Epithelial cell of esophagus (primary cell): ENCODE data around the gene NT5C3B.
"Not testable (repeated sequence)": the region's sequence is repeated elsewhere in the genome, so short reads cannot be mapped to it uniquely, and the experiment has no call there.

Experiments
- DNase-seq: peaks from one replicate; pipeline ENCODE4 v3.0.0; 2010; ENCODE audit warnings: low read depth
- H3K4me3 ChIP-seq: 2 replicates; pipeline ENCODE4 v1.5.1; 2011; ENCODE audit warnings: mild to moderate bottlenecking, low read length, control low read depth
- TF ChIP-seq, protein P1 (sequence below): IDR thresholded peaks from 2 replicates; pipeline ENCODE4 v1.5.1; 2011; ENCODE audit warnings: low read depth, mild to moderate bottlenecking, low read length, control low read depth, inconsistent platforms; ENCODE audit not compliant: insufficient read depth; ENCODE audit errors: missing control alignments

Gene NT5C3B

DNA sequence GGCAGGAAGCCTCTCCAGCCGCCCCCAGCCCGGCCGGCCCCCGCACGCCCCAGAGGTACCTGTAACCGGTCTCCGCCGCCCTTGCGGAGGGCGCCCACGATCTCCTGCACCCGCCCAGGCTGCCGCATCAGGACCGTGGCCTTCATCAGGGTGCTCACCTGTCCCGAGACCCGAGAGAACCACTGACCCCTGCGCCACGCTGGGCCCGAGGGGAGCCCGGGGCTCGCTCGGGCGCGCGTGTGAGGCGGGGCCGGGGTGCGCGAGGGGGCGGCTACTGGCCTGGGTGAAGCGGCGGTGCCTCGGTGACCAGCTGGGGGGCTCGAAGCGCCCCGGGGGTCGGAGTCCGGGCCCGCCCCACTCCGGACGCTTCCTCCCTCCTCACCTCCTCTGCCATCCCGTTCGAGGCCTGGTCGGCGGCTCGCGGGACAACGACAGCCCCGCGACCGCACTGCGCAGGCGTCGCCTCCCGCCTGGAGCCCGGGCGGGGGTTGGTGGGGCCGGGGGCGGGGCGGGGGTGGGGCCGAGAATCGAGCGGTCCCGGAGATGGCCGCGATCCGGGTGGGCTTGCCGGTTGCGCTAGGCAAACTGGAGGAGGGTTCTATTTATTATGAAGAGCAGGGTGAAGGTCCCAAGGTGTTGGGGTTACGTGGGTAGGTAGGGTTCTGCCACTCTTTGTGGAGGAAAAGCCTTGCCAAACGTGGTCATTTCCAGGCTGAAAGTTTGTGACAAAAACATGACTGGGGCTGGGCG is at the start of gene NT5C3B:
TSS of gene NT5C3B (minus strand) at position 433 of the 750 bp plus-strand sequence. CDS start at position 394, 39 bp downstream.
- TF ChIP-seq, protein P1, sequence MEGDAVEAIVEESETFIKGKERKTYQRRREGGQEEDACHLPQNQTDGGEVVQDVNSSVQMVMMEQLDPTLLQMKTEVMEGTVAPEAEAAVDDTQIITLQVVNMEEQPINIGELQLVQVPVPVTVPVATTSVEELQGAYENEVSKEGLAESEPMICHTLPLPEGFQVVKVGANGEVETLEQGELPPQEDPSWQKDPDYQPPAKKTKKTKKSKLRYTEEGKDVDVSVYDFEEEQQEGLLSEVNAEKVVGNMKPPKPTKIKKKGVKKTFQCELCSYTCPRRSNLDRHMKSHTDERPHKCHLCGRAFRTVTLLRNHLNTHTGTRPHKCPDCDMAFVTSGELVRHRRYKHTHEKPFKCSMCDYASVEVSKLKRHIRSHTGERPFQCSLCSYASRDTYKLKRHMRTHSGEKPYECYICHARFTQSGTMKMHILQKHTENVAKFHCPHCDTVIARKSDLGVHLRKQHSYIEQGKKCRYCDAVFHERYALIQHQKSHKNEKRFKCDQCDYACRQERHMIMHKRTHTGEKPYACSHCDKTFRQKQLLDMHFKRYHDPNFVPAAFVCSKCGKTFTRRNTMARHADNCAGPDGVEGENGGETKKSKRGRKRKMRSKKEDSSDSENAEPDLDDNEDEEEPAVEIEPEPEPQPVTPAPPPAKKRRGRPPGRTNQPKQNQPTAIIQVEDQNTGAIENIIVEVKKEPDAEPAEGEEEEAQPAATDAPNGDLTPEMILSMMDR, result no peak
- peak within 1 kb of the TSS; percentile 66 for H3K4me3 ChIP-seq
- peak; percentile 26 for DNase-seq

DNA sequence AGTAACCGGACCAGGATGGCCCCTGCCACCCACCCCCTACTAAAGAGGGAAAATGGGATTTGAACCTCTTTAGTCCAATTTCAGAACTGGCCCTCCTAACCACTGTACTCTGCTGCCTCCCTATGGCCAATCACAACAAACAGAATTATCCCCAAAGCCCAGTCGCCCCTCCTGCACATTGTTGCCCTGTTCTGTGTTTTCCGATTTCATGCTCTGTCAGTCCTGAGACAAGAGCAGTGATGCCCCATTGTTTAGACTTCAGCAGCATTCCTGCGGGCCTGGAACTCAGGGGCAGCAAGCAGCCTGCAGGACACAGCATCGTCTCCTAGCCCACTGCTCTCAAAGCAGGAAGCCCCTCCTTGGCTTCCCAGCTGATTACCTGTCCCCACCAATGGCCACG is 49.7 kb upstream of the NT5C3B start:
- H3K4me3 ChIP-seq, result no peak overlapping the region
- no peak for DNase-seq
- TF ChIP-seq, protein P1, result peak; percentile 40

DNA sequence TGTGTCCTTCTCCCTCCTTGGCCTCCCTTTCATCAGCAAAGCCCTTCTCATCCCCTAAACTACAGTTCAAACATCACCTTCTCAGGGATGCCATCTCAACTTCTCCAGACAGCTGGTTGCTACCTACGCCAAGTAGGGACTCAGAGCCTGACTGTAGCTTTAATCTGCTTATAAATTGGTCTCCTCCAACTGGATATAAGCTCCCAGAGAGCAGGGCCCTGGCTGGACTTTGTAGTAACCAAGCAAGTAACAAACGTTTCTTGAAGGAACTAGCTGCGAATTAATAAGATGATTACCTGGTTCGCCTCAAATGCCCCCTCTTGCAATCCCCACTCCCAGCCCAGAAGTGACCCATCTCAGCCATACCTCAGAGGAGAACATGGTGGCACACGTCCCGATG is 46.7 kb upstream of the NT5C3B start:
- TF ChIP-seq, protein P1, result no peak
- H3K4me3 ChIP-seq, result no peak overlapping the region
- no peak for DNase-seq

DNA sequence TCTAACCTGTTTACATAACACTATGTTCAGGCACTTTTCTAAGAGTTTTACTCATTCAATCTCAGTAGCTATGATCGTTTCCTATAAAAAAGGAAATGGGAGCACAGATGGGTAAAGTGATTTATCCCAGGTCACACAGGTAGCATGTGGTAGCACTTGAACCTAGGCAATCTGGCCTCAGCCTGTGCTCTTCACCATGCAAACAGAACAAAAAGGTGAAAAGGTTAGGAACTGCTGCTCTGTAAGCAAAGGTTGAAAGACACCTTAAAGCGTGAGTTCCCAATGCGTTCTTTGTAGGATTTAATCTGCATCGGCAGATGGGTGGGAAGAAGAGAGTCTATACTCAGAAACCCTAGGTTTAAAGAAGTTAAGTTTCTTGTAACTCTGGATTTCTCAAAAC is 44.1 kb upstream of the NT5C3B start:
- TF ChIP-seq, protein P1, result no peak
- H3K4me3 ChIP-seq, result no peak overlapping the region
- DNase-seq, result no peak

DNA sequence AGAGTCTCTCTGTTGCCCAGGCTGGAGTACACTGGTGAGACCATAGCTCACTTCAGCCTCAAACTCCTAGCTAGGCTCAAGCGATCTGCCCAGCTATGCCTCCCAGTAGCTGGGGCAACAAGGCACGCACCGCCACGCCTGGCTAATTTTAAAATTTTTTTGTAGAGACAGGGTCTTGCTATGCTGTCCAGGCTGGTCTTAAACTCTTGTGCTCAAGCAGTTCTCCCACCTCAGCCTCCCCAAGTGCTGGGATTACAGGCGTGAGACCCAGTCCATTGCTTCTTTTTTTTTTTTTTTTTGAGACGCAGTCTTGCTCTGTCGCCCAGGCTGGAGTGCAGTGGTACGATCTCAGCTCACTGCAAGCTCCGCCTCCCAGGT is 38.2 kb upstream of the NT5C3B start:
- H3K4me3 ChIP-seq, DNase-seq: not testable (repeated sequence)

DNA sequence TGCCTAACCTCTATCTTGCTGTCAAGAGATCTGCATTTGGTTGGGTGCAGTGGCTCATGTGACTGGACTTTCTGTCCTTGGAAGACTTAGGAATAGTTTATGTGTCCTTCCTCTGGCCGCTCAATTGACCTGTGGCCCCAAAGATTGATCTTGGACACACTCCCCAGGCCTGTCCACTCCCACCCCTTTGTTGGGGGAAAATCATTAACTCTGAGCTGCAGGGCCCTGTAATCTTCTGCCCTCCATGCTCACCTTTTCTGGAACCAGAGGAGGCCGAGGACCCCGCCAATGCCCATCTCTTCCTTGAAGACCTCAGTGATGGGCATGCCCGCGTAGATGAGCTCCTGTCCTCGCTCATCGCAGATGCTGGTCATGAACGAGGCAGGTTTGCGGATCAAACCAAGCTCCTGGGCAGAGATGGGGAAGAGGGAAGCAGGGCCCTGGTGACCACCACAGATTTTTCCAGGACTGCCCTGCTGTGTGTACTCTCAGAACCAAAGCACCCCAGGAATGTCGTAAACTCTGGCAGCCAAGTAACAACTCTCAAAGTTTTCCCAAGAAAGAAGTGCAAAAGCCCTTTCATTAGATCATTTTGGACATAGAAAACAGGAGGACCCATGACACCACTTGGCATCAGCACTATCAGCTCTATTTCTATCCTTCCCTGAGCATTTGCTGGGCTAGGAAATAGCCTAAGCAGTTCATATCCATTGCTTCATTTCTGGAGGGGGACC is 37.7 kb upstream of the NT5C3B start:
- DNase-seq, result no peak
- H3K4me3 ChIP-seq, result no peak overlapping the region
- TF ChIP-seq, protein P1, result no peak

DNA sequence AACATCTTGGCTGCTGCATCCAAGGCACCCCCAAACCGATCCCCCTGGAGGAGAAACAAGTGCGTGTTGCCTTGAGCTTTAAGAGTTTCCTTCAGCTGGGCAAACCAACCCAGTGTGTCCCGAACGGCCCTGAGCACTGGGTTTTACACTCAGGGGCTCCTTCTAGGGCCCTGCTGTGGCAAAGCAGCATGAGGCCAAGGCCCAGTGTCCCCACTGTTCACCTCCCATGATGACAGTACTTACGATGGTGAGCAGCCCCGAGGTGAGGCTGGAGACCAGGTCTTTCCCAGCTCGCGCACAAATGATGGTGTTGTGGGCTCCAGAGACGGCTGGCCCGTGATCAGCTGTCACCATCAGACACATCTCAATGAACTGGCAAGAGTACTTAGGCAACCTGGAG is 35.8 kb upstream of the NT5C3B start:
- DNase-seq, result no peak
- H3K4me3 ChIP-seq, result no peak overlapping the region
- TF ChIP-seq, protein P1, result no peak
